K562 (cell line): ENCODE measurements around the gene NPHS2. TPM values are rescaled to one million over a fixed set of nuclear protein-coding genes. Genes with fewer than 3 reads are reported as not detected.
A peak's percentile ranks its signal among the peaks of the same experiment; 100 is the strongest.

Experiments used
- ARHGAP35 ChIP-seq: fragments of 450-650 bp; IDR thresholded peaks from 2 replicates; pipeline ENCODE4 v1.6.1; 2018; ENCODE audit not compliant: partially characterized antibody
- CBX8 ChIP-seq: fragments of 200-600 bp; sonication (generic); IDR thresholded peaks from 2 replicates; pipeline ENCODE4 v1.6.1; 2012; ENCODE audit warnings: borderline replicate concordance, mixed run types, low read depth, mild to moderate bottlenecking, moderate library complexity, mixed read lengths, low read length, control low read depth, inconsistent platforms; ENCODE audit not compliant: poor library complexity, severe bottlenecking; ENCODE audit errors: extremely low read depth
- E2F8 ChIP-seq: fragments of 450-650 bp; IDR thresholded peaks from 2 replicates; pipeline ENCODE4 v1.7.1; 2018; ENCODE audit warnings: mild to moderate bottlenecking, low read depth; ENCODE audit not compliant: partially characterized antibody
- EGR1 ChIP-seq: fragments of 450-650 bp; conservative IDR thresholded peaks from 2 replicates; pipeline ENCODE4 v1.6.1; 2017; ENCODE audit warnings: mild to moderate bottlenecking
- ERF ChIP-seq: fragments of 450-650 bp; formaldehyde crosslinking; IDR thresholded peaks from 2 replicates; pipeline ENCODE4 v1.4.0; 2020; ENCODE audit warnings: mild to moderate bottlenecking, mixed read lengths
- FOXP4 ChIP-seq: sonication (generic); formaldehyde crosslinking; IDR thresholded peaks from 2 replicates; pipeline ENCODE4 v1.8.0; 2022; ENCODE audit warnings: mild to moderate bottlenecking, missing genetic modification reagents, borderline replicate concordance
- FUS ChIP-seq: fragments of 200-400 bp; formaldehyde crosslinking; optimal IDR thresholded peaks from 2 replicates; pipeline ENCODE3; 2017; ENCODE audit warnings: low read depth, low read length
- GATAD2B ChIP-seq: fragments of 450-650 bp; IDR thresholded peaks from 2 replicates; pipeline ENCODE4 v1.6.1; 2017; ENCODE audit warnings: mild to moderate bottlenecking, borderline replicate concordance
- MTA1 ChIP-seq: fragments of 450-650 bp; IDR thresholded peaks from 2 replicates; pipeline ENCODE4 v1.6.1; 2017; ENCODE audit warnings: borderline replicate concordance
- NFE2 ChIP-seq: IDR thresholded peaks from 2 replicates; pipeline ENCODE4 v1.6.1; 2014; ENCODE audit warnings: antibody characterized with exemption, low read depth
- RREB1 ChIP-seq: fragments of 250-450 bp; sonication (Bioruptor Pico); IDR thresholded peaks from 2 replicates; pipeline ENCODE4 v1.4.0; 2020
- ZBTB49 ChIP-seq: sonication (generic); formaldehyde crosslinking; IDR thresholded peaks from 2 replicates; pipeline ENCODE4 v1.8.0; 2022; ENCODE audit warnings: missing genetic modification reagents, mild to moderate bottlenecking, borderline replicate concordance
- ZNF282 ChIP-seq: sonication (generic); formaldehyde crosslinking; IDR thresholded peaks from 2 replicates; pipeline ENCODE4 v1.8.1; 2023; ENCODE audit warnings: missing genetic modification reagents
- ZNF57 ChIP-seq: fragments of 450-650 bp; formaldehyde crosslinking; IDR thresholded peaks from 2 replicates; pipeline ENCODE4 v1.4.0; 2020; ENCODE audit warnings: mild to moderate bottlenecking, moderate library complexity
- polyA plus RNA-seq, 8 experiments: library from polyadenylated mRNA; depleted of rRNA in 4 of 8; stranded (reverse) in 5 of 8; unstranded in 3 of 8; fragments of >200 nt; fragmentation: Nextera tagmentation in 2 of 8; fragmentation: Illumina TruSeq in 1 of 8; extraction: Ambion mirVana in 2 of 8; extraction: Trizol in 1 of 8; gene quantifications; 2 replicates each; pipeline versions ENCODE4 v1.2.1 to v1.2.3, GENCODE V29; 2011 to 2014; ENCODE audit warnings: inconsistent platforms in 1 of 8, missing spikeins in 1 of 8
- total RNA-seq, 7 experiments: library from RNA; depleted of rRNA in 6 of 7; stranded (reverse); fragments of >200 nt in 6 of 7; fragmentation: Illumina TruSeq in 2 of 7; extraction: Trizol in 2 of 7; gene quantifications; 2 replicates each; pipeline versions ENCODE4 v1.2.1 to v1.2.3, GENCODE V29; 2011 to 2021; ENCODE audit warnings: low replicate concordance in 1 of 7

Gene NPHS2
- total and polyA plus RNA-seq, 9 of the 15 experiments (the other 6 are each of a cell fraction or from before 2014, with no cell fraction given): not detected

GRCh38 chr1:179586107-179586823 lies 10.5 kb upstream of the NPHS2 start (continued):
- TF ChIP-seq FOXP4 (CRISPR knock-in tag): no peak
- TF ChIP-seq ERF: no peak
- TF ChIP-seq ARHGAP35: no peak
- TF ChIP-seq RREB1: no peak
- TF ChIP-seq FUS: no peak
- no peak for TF ChIP-seq MTA1
- TF ChIP-seq GATAD2B: no peak
- TF ChIP-seq NFE2: no peak
- no peak for TF ChIP-seq ZNF282 (CRISPR knock-in tag)
- no peak for TF ChIP-seq E2F8
- TF ChIP-seq EGR1: peak; percentile 74
- no peak for TF ChIP-seq ZNF57 (CRISPR knock-in tag)
- no peak for TF ChIP-seq CBX8
- no peak for TF ChIP-seq ZBTB49
